GM10248 (cell line): Measurements from ENCODE around the gene BTBD19.

Source experiments
- CTCF ChIA-PET: fragments of 300-600 bp; sonication (Branson Sonifier 250); formaldehyde crosslinking; extraction: SDS; loops from one replicate; lab custom pipeline; 2021; ENCODE audit warnings: antibody characterized with exemption; lab: Yijun Ruan, JAX
- POLR2A ChIA-PET: fragments of 350-650 bp; sonication (Branson Sonifier 250); formaldehyde crosslinking; extraction: SDS; loops from one replicate; lab custom pipeline; 2020; ENCODE audit warnings: antibody characterized with exemption; lab: Yijun Ruan, JAX
- DNase-seq: peaks from one replicate; pipeline ENCODE4 v3.0.0; 2012; ENCODE audit errors: extremely low spot score
- CTCF ChIP-seq: IDR thresholded peaks from 2 replicates; pipeline ENCODE4 v1.5.1; 2012; ENCODE audit warnings: mild to moderate bottlenecking, low read depth; ENCODE audit errors: extremely low read depth, missing control alignments, control extremely low read depth

BTBD19 gene

GRCh38 chr1:44775930-44776729, 32.2 kb upstream of the BTBD19 start:
- ChIA-PET CTCF (interaction anchor here (0.9 to 3.1 kb wide), 9 partner anchors 9 to 48 kb away, joined by 3 to 13 read pairs (median 4); partner anchors contain the start of genes PLK3 and RNU5D-1), POLR2A (interaction anchor here (0.8 to 2.5 kb wide), 14 partner anchors 8 to 55 kb away, joined by 3 to 12 read pairs (median 7); partner anchors contain the start of genes BEST4, BTBD19, PLK3 and RNU5D-1)
- no peak for TF ChIP-seq CTCF
- no peak for DNase-seq

GRCh38 chr1:44776730-44777068, 31.6 kb upstream of the BTBD19 start:
- DNase-seq: no peak
- TF ChIP-seq CTCF: no peak
- ChIA-PET POLR2A (interaction anchor here (1.1 to 2.5 kb wide), 5 partner anchors 9 to 55 kb away, joined by 4 to 12 read pairs (median 11); partner anchors contain the start of gene PLK3), CTCF (interaction anchor here (1.1 to 3.1 kb wide), 6 partner anchors 9 to 49 kb away, joined by 3 to 13 read pairs (median 4); partner anchors contain the start of gene RNU5D-1)

GRCh38 chr1:44777547-44777946, 30.8 kb upstream of the BTBD19 start:
- POLR2A ChIA-PET: no interaction called here
- no peak for TF ChIP-seq CTCF
- CTCF ChIA-PET: interaction anchor here (0.6 to 1.9 kb wide), 5 partner anchors 9 to 23 kb away, joined by 3 to 7 read pairs (median 3); partner anchors contain the start of gene PLK3
- no peak for DNase-seq

- no peak for TF ChIP-seq CTCF
These were observed 30.2 kb upstream of the BTBD19 start for GRCh38 chr1:44777969-44778635.

GRCh38 chr1:44778705-44779576, 29.4 kb upstream of the BTBD19 start:
- ChIA-PET CTCF (interaction anchor here (1.2 to 2.8 kb wide), 4 partner anchors 8 to 14 kb away, joined by 3 to 8 read pairs (median 5); partner anchors contain the start of gene BEST4), POLR2A (interaction anchor here (0.9 to 1.4 kb wide), 2 partner anchors 10 to 21 kb away, joined by 3 to 5 read pairs; partner anchors contain the start of genes BEST4 and PLK3)
- DNase-seq: no peak
- TF ChIP-seq CTCF: no peak

More at GRCh38 chr1:44777969-44778635, 30.2 kb upstream of the BTBD19 start:
- ChIA-PET POLR2A (no interaction called here), CTCF (interaction anchor here (0.6 to 1.9 kb wide), 5 partner anchors 9 to 22 kb away, joined by 3 to 7 read pairs (median 3); partner anchors contain the start of gene PLK3)
- DNase-seq: no peak
